ENCODE data around the gene ANXA5. TPM values are rescaled to one million over a fixed set of nuclear protein-coding genes. Genes with fewer than 3 reads are reported as not detected.

ANXA5 gene
- total RNA-seq, 2 donors from 2014 or later, result 103 to 108 TPM

DNA sequence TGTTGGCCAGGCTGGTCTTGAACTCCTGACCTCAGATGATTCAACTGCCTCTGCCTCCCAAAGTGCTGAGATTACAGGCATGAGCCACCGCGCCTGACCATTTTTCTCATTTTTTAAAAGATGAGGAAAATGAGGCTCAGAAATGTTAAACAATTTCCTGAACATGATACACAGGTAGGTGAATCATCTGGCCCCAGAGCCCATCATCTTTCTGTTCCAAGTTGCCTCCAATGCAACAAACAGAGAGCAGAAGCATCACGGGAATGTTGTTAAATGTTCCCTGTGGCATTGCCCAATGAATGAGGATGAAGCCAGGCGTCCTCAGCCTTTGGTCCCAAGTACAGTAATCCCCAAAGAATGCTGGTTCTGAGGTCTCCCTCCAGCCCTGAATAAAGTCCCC is 31.3 kb upstream of the ANXA5 start:
- Mint-ChIP-seq H3K4me3 (no peak overlapping the region), H3K4me1 (peaks cover 2% of the 10 kb centered on the region), H3K27ac (no peak overlapping the region), H3K36me3 (ENCODE audit: low read depth) (no peaks in the 10 kb centered on the region), H3K27me3 (peaks cover 15% of the 10 kb centered on the region)
- H3K9me3 ChIP-seq (ENCODE audit: control insufficient read depth, low read length, poor library complexity, severe bottlenecking), result no peaks in the 10 kb centered on the region
- DNase-seq (no peak), ATAC-seq (no peak)

DNA sequence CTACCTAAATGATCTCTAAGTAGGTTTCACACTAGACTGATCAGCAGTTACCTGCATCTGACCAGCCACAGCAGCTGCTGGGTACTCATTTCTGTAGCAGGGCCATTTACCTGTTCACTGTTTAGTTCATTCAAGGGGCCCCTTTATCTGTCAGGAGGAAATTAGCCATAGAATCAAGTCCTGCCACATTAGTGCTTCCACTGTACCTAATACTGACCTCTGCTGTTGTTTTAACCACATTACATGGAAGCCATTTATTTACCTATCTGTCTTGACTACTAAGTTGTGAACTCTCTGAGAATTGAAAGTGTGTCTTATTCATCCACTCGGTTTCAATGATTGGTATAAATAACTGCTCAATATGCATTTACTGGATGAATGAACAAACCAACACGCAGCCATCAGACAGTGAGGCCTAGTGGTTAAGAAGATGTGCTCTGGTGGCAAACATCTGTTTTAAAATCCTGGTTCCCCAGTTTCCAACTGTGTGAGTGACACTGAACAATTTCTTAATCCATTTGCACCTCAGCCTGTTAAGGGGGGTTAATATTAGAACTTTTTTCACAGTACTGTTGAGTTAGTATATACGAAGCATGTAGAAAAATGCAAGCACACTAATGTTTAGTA is 30.0 kb upstream of the ANXA5 start:
- Mint-ChIP-seq H3K27ac (no peak overlapping the region), H3K4me3 (no peak overlapping the region)
- no peak for DNase-seq

GRCh38 chr4:121724671-121725070 is 27.9 kb upstream of the ANXA5 start:
- no peak overlapping the region for H3K27ac Mint-ChIP-seq
- no peak overlapping the region for H3K4me3 Mint-ChIP-seq
- no peak for ATAC-seq
- no peak for DNase-seq
- H3K4me1 Mint-ChIP-seq, result peaks cover 2% of the 10 kb centered on the region
- peaks cover 9% of the 10 kb centered on the region for H3K27me3 Mint-ChIP-seq
- H3K36me3 Mint-ChIP-seq (ENCODE audit: low read depth), result no peaks in the 10 kb centered on the region
- H3K9me3 ChIP-seq (ENCODE audit: control insufficient read depth, low read length, poor library complexity, severe bottlenecking), result no peaks in the 10 kb centered on the region

More for the DNA sequence above, 30.0 kb upstream of the ANXA5 start:
- no peaks in the 10 kb centered on the region for H3K9me3 ChIP-seq (ENCODE audit: control insufficient read depth, low read length, poor library complexity, severe bottlenecking)
- H3K27me3 Mint-ChIP-seq, result peaks cover 9% of the 10 kb centered on the region
- peak; percentile 91 for ATAC-seq
- H3K36me3 Mint-ChIP-seq (ENCODE audit: low read depth), result no peaks in the 10 kb centered on the region
- peaks cover 2% of the 10 kb centered on the region for H3K4me1 Mint-ChIP-seq

- Mint-ChIP-seq H3K27ac (no peak overlapping the region), H3K4me3 (no peak overlapping the region), H3K4me1 (peaks cover 1% of the 10 kb centered on the region), H3K27me3 (peaks cover 17% of the 10 kb centered on the region), H3K36me3 (ENCODE audit: low read depth) (no peaks in the 10 kb centered on the region)
- H3K9me3 ChIP-seq (ENCODE audit: control insufficient read depth, low read length, poor library complexity, severe bottlenecking), result no peaks in the 10 kb centered on the region
- DNase-seq (no peak), ATAC-seq (no peak)
Measured at GRCh38 chr4:121721700-121722099, 24.9 kb upstream of the ANXA5 start.

DNA sequence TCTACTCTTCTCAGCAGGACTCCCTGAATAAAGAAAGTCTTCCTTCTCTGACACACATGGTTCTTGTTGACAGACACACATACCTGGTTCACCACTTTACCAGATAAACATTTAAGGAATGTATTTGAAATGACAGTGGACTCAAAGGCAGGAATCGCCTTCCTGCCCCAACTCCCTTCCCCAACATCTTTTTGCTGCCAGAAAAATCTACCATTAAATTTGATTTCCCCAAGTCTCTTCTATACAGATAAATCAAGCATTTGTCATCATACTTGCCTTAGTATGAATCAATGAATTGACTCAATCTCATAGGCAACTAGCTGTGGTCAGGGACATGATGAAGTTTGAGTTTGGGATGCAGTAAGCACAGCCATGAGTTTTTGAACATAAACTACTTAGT is 23.3 kb upstream of the ANXA5 start:
- H3K27ac Mint-ChIP-seq, result no peak overlapping the region
- peaks cover 27% of the 10 kb centered on the region for H3K27me3 Mint-ChIP-seq
- no peak overlapping the region for H3K4me3 Mint-ChIP-seq
- no peaks in the 10 kb centered on the region for H3K4me1 Mint-ChIP-seq
- ATAC-seq (no peak), DNase-seq (no peak)
- H3K9me3 ChIP-seq (ENCODE audit: control insufficient read depth, low read length, poor library complexity, severe bottlenecking), result no peaks in the 10 kb centered on the region
- no peaks in the 10 kb centered on the region for H3K36me3 Mint-ChIP-seq (ENCODE audit: low read depth)

DNA sequence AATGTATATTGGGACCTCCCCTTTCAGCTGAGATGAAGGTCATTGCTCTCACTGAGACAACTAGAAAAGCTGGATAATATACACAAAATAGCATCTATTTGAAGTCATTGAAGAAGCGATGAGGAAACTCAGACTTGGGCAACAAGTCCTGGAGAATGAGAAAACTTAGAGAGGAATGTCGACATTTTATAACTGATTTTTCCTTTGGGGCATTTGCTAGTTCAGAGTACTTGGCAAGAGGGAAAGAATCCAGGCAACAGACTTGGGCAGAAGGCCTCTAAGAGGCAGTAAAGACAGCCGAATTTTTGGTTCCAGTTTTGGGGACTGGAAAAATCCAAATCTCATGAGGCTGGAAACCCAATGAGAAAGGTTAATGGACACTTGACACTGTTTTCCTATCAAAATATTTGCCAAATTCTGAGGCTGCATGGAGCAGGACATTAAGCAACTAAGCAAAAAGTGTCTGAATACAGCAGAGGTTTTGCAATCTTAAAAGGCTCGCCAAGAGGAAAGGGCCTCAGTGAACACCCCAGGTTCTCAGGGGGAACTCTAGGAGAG is 21.0 kb upstream of the ANXA5 start:
- Mint-ChIP-seq H3K27ac (no peak overlapping the region), H3K36me3 (ENCODE audit: low read depth) (peaks cover 2% of the 10 kb centered on the region), H3K4me1 (no peaks in the 10 kb centered on the region), H3K27me3 (peaks cover 36% of the 10 kb centered on the region), H3K4me3 (no peak overlapping the region)
- H3K9me3 ChIP-seq (ENCODE audit: control insufficient read depth, low read length, poor library complexity, severe bottlenecking), result no peaks in the 10 kb centered on the region
- no peak for ATAC-seq
- DNase-seq, result no peak

- DNase-seq, result no peak
- peaks cover 56% of the 10 kb centered on the region for H3K27me3 Mint-ChIP-seq
- no peaks in the 10 kb centered on the region for H3K9me3 ChIP-seq (ENCODE audit: control insufficient read depth, low read length, poor library complexity, severe bottlenecking)
- H3K4me3 Mint-ChIP-seq, result no peak overlapping the region
- H3K36me3 Mint-ChIP-seq (ENCODE audit: low read depth), result peaks cover 2% of the 10 kb centered on the region
- ATAC-seq, result no peak
- peaks cover 4% of the 10 kb centered on the region for H3K4me1 Mint-ChIP-seq
- no peak overlapping the region for H3K27ac Mint-ChIP-seq
Measured at GRCh38 chr4:121714548-121714947, 17.8 kb upstream of the ANXA5 start.

GRCh38 chr4:121712783-121713182 is 16.0 kb upstream of the ANXA5 start:
- peaks cover 4% of the 10 kb centered on the region for H3K4me1 Mint-ChIP-seq
- peaks cover 2% of the 10 kb centered on the region for H3K36me3 Mint-ChIP-seq (ENCODE audit: low read depth)
- H3K9me3 ChIP-seq (ENCODE audit: control insufficient read depth, low read length, poor library complexity, severe bottlenecking), result no peaks in the 10 kb centered on the region
- ATAC-seq (no peak), DNase-seq (no peak)
- peaks cover 65% of the 10 kb centered on the region for H3K27me3 Mint-ChIP-seq
- no peak overlapping the region for H3K4me3 Mint-ChIP-seq
- H3K27ac Mint-ChIP-seq, result no peak overlapping the region

DNA sequence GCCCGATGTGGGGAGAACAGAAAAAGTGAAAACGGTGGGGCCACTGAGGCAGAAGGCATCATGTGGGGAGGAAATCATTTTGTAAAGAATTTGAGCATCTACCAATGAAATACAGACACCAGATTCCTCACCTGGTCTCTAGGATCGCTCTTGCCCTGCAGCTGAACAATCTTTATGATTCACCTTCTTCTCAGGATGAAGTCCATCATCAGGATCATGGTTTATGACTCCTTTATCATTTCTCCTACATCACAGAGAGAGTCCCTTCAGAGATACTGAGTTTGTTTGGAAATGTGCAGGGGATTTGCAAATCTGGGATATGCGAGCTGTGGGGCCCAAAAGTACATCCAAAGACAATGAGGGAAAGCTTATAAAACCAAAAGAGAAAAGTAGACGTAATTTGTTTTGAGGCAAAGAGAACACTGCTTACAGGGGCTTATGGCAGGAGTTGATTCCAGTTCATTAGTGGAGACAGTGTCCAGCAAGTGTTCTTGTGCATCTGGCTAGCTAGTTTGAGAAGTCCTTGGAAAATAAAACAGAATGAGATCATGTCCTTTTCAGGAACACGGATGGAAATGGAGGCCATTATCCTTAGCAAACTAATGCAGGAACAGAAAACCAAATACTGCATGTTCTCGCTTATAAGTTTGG is 15.3 kb upstream of the ANXA5 start:
- ATAC-seq (no peak), DNase-seq (no peak)
- Mint-ChIP-seq H3K4me3 (no peak overlapping the region), H3K36me3 (ENCODE audit: low read depth) (peaks cover 2% of the 10 kb centered on the region), H3K27me3 (peaks cover 66% of the 10 kb centered on the region), H3K27ac (no peak overlapping the region), H3K4me1 (peaks cover 4% of the 10 kb centered on the region)
- H3K9me3 ChIP-seq (ENCODE audit: control insufficient read depth, low read length, poor library complexity, severe bottlenecking), result no peaks in the 10 kb centered on the region

DNA sequence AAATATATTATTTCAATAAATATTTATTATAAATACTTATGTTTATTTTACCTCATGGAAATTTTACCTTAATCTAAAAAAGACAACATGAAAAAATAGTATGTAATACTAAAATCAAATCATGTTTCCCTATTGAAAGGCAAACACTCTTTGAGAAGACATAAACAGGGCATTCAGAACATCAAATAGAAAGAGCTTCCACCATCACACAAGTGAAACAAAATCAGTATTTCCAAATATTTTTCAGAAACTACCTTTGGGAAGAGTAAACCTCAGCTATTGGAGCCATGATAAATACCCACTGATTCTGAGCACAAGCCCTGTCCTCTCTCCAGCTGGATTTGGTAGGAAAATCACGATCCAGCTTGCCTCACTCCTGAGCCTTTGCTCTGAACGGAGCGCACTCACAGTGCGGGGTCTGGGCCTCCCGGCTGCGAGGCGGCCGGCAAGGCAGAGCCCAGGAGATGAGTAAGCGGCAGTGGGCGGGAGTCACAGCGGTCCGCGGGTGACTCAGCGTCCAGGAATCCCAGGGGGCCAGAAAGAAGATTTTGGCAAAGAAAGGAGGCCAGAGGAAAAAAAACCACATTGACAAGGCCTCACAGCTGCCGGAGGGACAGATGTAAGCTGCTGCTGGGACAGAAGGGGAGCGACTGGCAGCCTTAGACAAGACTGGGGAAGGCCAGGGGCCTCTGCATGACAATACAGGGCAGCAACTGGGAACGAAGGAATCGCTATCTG is 14.7 kb upstream of the ANXA5 start:
- DNase-seq, result no peak
- peaks cover 68% of the 10 kb centered on the region for H3K27me3 Mint-ChIP-seq
- H3K27ac Mint-ChIP-seq, result no peak overlapping the region
- peaks cover 2% of the 10 kb centered on the region for H3K36me3 Mint-ChIP-seq (ENCODE audit: low read depth)
- peaks cover 10% of the 10 kb centered on the region for H3K4me1 Mint-ChIP-seq
- H3K4me3 Mint-ChIP-seq, result peak overlapping the region; percentile 56
- H3K9me3 ChIP-seq (ENCODE audit: control insufficient read depth, low read length, poor library complexity, severe bottlenecking), result no peaks in the 10 kb centered on the region
- peak; percentile 59 for ATAC-seq

DNA sequence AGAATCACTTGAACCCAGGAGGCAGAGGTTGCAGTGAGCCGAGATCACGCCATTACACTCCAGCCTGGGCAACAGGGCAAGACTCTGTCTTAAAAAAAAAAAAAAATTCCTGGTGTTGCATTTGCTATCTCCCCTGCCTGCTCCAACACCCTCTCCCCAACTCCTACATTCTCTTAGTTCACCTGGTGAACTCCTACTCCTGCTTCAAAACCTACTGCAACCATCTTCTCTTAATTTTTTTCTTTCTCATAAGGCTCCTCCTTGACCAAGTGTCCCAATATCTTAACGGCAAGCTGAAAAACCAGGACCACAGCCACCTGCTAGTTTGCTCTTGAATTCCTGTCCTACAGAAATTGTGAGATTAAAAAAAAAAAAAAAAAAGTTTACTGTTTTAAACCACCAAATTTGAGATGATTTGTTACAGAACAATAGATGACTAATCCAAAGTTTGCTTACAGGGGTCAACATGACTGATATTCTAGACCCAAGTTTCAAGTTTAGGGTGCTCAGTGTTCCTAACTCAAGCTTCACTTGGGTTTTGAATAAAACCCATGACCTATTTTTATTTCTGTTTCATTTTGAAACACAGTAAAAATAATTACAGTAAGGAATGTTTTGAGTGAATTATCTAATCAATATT is 13.1 kb upstream of the ANXA5 start:
- Mint-ChIP-seq H3K4me1 (peaks cover 11% of the 10 kb centered on the region), H3K27ac (no peak overlapping the region)

DNA sequence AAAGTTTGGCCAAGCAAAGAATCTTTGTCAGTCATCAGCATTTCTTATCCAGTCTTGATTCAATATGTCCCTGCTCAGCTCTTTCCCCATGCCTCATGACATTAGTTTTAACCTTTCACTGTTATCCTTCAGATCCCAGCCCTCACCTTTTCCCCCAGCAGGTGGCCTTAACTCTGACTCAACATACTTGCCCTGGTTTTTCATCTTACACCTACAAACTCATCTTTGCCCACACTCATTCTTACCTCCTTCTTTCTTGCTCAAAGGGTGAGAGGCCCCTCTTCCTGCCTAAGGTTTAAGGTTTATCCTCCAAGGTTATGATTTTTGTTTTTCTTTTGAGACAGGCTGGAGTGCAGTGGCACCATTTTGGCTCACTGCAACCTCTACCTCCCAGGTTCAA is 10.6 kb upstream of the ANXA5 start:
- no peaks in the 10 kb centered on the region for H3K9me3 ChIP-seq (ENCODE audit: control insufficient read depth, low read length, poor library complexity, severe bottlenecking)
- no peaks in the 10 kb centered on the region for H3K36me3 Mint-ChIP-seq (ENCODE audit: low read depth)
- DNase-seq (no peak), ATAC-seq (no peak)
- no peak overlapping the region for H3K4me3 Mint-ChIP-seq
- H3K27ac Mint-ChIP-seq, result no peak overlapping the region
- H3K4me1 Mint-ChIP-seq, result peaks cover 11% of the 10 kb centered on the region
- peaks cover 55% of the 10 kb centered on the region for H3K27me3 Mint-ChIP-seq

More for the DNA sequence above, 13.1 kb upstream of the ANXA5 start:
- peaks cover 58% of the 10 kb centered on the region for H3K27me3 Mint-ChIP-seq
- H3K9me3 ChIP-seq (ENCODE audit: control insufficient read depth, low read length, poor library complexity, severe bottlenecking), result no peaks in the 10 kb centered on the region
- no peak overlapping the region for H3K4me3 Mint-ChIP-seq
- ATAC-seq, result no peak
- peaks cover 2% of the 10 kb centered on the region for H3K36me3 Mint-ChIP-seq (ENCODE audit: low read depth)
- DNase-seq, result no peak

- no peak overlapping the region for H3K4me3 Mint-ChIP-seq
- H3K27me3 Mint-ChIP-seq, result peaks cover 47% of the 10 kb centered on the region
- H3K4me1 Mint-ChIP-seq, result peaks cover 9% of the 10 kb centered on the region
- no peaks in the 10 kb centered on the region for H3K36me3 Mint-ChIP-seq (ENCODE audit: low read depth)
- ATAC-seq (peak; percentile 51), DNase-seq (no peak)
- peak overlapping the region; percentile 19 for H3K27ac Mint-ChIP-seq
- no peaks in the 10 kb centered on the region for H3K9me3 ChIP-seq (ENCODE audit: control insufficient read depth, low read length, poor library complexity, severe bottlenecking)
Measured at GRCh38 chr4:121706595-121707021, 9.8 kb upstream of the ANXA5 start.
